Activated CD4-positive, alpha-beta T cell treated with anti-CD3 and anti-CD28 coated beads, Interleukin-2, amount 50 U/mL, for 4 hours (primary cell): ENCODE measurements around the gene RANBP2.

Experiments used
- DNase-seq, 2 experiments: peaks; one replicate each; pipeline ENCODE4 v3.0.0-alpha.2; 2020

RANBP2 gene

DNA sequence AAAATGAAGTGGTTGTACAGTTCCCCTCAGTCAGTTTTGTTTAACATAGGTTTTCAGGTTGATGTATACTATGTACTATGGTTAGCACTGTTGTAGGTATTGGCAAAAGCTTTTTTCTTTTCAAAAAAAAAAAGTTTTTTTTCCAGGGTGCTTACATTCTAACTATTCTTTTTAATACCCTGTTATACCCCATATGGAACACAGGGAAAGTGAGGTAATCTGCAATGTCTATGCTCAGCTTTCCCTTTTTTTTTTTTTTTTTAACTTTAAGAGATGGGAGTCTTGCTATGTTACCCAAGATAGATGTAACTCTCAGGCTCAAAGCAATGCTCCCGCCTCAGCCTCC lies 66.7 kb downstream of the RANBP2 start:
- DNase-seq: no peak

GRCh38 chr2:108786354-108787215 lies 67.3 kb downstream of the RANBP2 start, which contains the start of gene CCDC138:
Gene CCDC138, plus strand, starts transcription at chr2:108786771. Its CDS starts 52 bp downstream, at chr2:108786823.
- DNase-seq: peak; percentile 86 to 88

- DNase-seq: no peak
These were observed 67.9 kb downstream of the RANBP2 start for GRCh38 chr2:108787216-108787541.

GRCh38 chr2:108803045-108803736 lies 83.9 kb downstream of the RANBP2 start:
- DNase-seq: no peak

GRCh38 chr2:108805032-108805431 lies 85.8 kb downstream of the RANBP2 start:
- no peak for DNase-seq

- DNase-seq: no peak
These were observed 86.5 kb downstream of the RANBP2 start for GRCh38 chr2:108805782-108806181.

DNA sequence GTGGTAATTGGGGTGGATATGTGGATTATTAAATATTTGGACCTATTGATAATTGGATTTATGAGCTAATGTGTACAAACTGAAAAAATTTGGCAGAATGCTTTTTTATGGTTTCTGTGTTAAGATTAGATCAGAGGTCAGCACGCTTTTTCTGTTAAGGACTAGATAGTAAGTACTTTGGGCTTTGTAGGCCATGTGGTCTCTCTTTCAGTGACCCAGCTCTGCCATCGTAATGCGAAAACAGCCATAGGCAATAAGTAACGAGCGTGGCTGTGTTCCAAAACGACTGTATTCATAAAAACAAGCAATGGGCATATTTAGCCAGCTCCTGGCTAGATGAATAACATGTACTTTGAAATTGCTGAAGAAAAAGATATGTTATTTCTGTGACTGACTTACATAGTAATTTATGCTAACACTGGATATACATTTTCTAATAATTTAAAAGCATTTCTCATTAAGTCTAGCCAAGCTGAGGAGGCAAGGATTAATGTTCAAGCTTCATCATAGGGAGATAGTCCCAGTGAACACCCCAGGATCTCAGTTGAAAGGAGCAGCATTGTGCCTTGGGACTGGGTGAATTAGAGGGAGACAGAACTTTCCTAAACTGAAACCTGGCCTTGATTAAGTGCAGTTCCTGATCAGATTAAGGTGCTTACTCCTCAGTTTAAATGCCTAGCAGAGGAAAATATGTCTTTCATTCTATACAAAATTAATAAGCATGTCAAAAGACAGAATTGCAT lies 87.3 kb downstream of the RANBP2 start:
- DNase-seq: no peak

- no peak for DNase-seq
These were observed 90.7 kb downstream of the RANBP2 start for GRCh38 chr2:108809936-108810335.

DNA sequence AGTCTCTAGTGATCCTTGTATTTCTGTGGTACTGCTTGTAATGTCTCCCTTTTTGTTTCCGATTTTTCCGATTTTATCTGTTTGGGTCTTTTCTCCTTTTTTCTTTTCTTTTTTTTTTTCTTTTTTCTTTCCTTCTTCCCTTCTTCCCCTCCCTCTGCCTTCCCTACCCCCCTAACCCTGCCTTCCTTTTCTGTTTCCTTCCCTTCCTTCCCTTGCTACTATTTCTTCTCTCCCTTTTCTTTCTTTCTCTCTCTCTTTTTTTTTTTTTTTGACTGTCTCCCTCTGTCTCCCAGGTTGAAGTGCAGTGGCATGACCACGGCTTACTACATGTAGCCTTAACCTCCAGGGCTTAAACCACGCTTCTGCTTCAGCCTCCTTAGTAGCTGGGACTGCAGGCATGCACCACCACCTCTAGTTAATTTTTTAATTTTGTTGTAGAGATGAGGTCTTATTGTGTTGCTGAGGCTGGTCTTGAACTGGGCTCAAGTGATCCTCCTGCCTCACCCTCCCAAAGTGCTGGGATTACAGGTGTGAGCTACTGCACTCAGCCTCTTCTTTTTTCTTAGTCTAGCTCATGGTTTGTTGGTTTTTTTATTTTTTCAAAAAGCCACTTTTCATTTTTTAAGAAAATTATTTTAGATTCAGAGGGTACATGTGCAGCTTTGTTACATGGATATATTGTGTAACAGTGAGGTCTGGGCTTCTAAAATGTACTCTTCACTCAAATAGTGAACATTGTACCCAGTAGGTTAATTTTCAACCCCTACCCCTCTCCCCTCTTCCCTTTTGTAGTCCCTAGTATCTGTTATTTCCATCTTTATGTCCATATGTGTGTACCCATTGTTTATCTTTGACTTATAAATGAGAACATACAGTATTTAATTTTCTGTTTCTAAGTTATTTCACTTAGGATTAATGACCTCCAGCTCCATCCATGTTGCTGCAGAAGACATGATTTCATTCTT lies 92.0 kb downstream of the RANBP2 start:
- no peak for DNase-seq

DNA sequence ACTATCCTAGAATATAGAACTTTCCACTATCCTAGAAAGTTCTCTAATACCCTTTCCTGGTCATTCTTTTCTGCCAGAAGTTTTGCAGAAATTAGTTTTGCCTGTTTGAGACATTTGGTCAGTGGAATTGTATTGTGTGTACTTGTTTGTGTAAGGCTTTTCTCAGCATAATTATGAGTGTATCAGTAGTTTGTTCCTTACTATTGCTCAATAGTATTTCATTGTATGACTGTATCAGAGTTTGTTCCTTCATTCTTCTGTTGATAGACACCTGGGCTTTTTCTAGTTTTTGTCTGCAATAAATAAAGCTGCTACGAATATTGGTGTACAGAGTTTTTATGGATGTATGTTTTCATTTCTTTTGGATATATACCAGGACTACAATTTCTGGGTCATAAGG lies 94.5 kb downstream of the RANBP2 start:
- DNase-seq: no peak

GRCh38 chr2:108820482-108820881 lies 101.2 kb downstream of the RANBP2 start:
- DNase-seq: no peak

DNA sequence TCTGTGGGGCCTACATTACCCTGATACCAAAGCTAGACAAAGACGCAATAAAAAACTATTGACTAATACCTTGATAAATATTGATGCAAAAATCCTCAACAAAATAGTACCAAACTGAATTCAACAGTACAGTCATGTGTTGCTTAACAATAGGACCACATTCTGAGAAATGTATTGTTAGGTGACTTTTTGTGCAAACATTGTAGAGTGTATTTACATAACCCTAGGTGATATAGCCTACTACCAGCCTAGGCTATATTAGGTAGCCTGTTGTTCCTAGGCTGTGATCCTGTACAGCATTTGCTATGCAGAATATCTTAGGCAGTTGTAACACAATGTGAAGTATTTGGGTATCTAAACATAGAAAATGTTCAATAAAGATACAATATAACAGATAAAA lies 104.0 kb downstream of the RANBP2 start:
- DNase-seq: no peak

GRCh38 chr2:108824316-108825070 lies 105.2 kb downstream of the RANBP2 start:
- no peak for DNase-seq

DNA sequence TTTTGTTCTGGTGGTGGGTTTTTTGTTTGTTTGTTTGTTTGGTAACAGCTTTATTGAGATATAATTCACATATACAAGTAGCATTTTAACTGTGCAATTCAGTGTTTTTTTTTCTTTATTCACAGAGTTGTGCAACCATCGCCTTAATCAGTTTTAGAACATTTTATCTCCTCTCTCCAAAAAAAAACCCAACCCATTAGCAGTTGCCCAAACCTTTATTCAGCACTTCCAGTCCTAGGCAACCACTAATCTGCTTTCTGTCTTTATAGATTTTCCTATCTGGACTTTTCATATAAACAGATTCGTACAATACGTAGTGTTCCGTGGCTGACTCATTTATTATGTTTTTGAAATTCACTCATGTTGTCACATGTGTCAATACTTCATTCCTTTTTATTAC lies 106.0 kb downstream of the RANBP2 start:
- no peak for DNase-seq

DNA sequence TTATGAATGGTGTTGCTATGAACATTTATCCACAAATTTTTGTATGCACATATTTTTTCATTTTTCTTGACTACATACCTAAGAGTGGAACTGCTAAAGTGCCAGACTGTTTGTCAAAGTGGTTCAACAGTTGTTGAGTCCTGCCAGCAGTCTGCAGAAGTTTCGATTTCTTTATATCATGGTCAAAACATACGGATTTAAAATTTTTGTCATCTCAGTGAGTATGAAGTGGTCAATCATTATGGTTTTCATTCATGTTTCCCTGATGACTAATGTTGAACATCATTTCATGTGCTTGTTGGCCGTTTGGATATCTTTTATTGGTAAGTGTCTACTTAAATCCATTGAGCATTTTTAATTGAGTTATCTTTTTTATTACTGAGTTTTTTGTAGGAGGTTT lies 106.5 kb downstream of the RANBP2 start:
- no peak for DNase-seq

GRCh38 chr2:108829578-108830310 lies 110.5 kb downstream of the RANBP2 start:
- DNase-seq: no peak

DNA sequence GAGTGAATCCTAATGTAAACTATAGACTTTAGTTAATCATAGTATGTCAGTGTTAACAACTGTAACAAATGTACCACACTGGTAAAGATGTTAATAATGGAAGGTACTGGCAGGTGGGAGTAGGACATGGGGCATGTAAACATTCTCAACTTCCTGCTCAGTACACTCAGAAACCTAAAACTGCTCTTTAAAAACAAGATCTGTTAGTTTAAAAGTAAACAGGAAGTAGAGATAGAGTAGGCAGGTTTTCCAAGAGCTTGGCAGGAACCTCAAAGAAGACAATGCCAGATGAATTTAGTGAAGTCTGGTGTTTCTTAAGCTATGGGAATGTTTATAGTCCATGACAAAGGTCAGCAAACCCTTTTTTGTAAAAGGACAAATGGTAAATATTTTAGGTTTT lies 113.9 kb downstream of the RANBP2 start:
- no peak for DNase-seq

- DNase-seq: no peak
These were observed 115.3 kb downstream of the RANBP2 start for GRCh38 chr2:108834620-108835019.

DNA sequence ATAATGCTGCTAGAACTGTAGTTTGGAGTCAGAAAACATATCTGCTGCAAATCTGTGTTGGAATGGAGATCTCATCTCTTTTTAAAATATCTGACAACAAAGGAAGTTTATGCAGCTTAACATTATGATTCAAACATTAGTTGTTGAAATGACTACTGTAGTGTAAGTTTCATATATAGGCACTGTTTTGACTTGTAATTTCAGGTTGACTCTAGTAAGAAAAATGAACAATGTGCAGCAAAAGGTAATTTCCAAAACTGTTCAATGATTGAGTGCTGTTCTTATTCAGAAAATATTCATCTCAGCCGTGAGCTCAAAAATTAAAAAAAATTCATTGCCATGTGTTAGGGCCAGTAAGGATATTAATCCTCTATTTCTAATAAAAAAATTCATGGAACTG lies 115.8 kb downstream of the RANBP2 start:
- DNase-seq: no peak
